GM19351 (cell line): ENCODE data around the gene MYH14.

Experiments
- ATAC-seq: cut with Tn5 transposase; IDR thresholded peaks from one replicate; pipeline ENCODE4 v1.9.1; 2021; ENCODE audit warnings: mild to moderate bottlenecking, moderate library complexity; ENCODE audit not compliant: unreplicated experiment

The MYH14 gene

DNA sequence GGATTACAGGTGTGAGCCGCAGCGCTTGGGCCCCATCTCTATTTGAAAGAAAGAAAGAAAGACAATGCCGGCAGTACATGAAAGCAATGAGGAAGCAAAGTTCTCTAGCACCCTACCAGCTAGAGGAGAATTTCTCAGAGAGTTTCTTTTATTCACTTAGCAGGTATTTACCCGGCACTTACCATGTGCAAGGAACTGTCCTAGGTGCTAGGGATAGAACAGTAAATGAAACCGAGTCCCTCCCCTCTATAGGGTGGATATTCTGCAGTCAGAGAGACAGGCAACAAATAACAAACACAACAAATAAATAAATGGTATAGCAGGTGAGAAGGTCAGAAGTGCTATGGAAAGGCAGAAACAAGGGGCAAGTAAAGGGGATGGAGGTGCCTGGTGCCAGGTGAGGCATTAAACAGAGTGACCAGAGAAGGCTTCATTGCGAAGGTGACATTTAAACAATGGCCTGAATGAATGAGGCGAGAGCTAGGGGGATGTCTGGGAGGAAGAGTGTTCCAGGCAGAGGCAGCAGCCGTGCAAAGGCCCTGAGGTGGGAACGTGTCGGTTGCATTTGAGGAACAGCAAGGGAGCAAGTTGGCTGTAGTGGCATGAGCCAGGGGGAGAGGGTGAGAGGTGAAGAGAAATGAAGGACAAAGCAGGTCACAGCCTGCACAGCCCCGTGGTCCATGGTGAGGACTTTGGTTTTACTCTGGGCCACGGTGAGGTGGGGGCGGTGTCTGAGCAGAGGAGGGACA is 10.8 kb upstream of the MYH14 start:
- ATAC-seq, result no peak

DNA sequence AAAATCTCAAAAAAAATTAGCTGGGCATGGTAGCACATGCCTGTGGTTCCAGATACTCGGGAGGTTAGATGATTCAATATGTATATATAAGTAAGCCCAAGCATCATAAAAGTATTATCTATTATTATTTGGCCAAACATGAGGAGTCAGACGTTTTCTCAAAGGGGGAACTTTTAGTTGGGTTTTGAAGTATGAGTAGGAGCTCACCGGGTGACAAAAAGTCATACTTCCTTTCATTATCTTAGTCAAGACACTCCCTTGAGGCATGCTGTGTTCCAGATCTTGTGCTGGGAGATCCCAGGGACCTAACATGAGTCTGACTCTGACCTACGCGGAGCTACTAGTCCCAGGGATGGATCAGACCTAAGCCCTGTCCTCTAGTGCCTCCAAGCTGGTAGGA is 8.2 kb upstream of the MYH14 start:
- ATAC-seq, result no peak

DNA sequence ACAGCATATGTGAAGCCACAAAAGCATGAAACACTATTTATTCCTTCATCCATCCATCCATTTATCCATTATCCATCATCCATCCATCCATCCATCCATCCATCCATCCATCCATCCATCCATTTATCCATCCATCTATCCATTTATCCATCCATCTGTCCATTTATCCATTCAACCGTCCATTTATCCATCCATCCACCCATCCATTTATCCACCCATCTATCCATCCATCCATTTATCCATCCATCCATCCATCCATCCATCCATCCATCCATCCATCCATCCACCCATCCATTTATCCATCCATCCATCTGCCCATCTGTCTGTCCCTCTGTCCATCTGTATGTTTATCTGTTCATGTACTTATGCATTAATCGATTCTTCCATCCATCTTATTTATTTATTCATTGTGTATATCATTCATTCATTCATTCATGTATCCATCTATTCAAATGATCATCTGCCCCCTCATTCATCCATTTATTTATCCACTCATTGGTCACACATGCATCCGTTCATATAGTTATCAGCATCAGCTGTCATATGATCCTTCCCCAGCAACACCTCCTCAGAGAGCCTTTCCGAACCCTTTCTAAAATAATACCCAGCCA is 7.0 kb upstream of the MYH14 start:
- ATAC-seq, result no peak

DNA sequence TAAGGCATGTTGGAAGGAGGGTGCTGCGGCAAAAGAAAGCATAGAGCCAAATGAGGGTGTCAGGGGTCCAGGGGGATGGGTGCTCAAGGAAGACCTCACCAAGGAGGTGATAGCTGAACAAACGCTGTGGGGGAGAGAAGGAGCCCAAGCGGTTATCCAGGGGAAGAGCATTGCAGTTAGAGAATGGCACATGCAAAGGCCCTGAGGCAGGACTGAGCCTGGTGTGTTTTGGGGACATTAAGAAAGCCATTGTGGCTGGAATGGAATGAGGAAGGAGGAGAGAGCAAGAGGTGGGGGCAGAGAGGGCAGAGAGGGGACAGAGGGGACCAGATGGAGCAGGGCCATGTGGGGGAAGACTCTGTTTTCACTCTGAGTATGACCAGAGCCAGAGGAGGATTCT is 6.1 kb upstream of the MYH14 start:
- no peak for ATAC-seq

DNA sequence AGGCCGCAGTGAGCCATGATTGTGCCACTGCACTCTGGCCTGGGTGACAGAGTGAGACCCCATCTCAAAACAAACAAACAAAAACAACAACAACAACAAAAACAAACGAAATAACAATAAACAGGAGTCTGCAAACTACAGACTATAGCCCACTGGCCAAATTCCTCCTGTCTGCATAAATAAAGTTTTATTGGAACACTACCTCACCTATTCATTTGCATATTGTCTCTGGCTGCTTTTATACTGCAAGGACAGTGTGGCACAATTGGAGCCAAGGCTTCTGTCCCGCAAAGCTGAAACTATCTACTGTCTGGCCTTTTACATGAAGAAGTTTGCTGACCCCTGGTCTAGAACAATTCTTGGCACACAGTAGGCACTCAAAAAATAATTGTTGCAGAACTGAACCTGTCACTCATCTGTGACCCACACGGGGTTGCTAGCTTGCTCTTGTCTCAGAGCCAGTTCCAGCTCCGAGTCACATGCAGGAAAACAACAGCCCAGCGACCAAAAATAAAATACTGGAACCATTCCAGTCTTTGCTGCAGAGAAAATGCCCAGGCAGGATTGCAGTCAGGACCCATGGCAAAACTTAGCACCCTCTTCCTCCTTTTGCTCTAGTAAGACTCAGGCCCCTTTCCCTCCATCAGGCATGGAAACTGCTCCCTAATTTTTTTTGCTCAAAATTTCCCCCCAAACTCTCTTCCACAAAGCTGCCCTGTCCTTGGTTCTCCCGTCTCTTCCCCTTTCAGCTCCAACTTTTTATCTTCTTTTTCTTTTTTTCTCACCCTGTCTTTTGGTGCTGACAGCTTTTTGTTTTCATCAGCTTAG is 4.8 kb upstream of the MYH14 start:
- no peak for ATAC-seq

DNA sequence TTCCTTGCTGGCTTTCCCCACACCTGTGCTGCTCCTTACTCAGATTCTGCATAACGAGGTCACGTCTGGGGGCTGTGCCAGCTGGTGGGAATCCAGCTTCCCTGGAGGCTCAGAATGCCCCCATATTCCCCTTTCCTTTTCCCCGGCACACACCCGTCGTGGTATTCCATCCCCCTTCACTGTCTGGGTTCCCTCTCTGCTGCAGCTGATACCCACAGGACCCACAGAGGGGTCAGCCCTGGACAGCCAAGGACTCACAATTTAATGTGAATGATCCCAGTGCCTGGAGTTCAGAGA is 4.2 kb upstream of the MYH14 start:
- no peak for ATAC-seq

DNA sequence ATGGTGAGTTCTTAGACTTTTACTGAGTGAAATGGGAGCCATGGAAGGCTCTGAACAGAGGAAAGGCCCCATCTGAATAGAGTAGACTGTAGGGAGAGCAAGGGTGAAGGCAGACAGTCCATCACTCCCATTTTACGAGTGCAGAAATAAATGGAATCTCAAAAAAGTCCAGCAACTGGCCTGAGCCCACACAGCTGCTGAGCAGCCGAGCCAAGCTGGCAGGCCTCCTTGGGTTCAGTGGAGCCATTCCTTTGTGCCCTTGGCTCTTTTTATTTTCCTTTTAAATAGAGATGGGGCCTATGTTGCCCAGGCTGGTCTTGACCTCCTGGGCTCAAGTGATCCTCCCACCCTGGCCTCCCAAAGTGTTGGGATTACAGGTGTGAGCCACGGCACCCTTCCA is 1.0 kb upstream of the MYH14 start:
- ATAC-seq, result no peak

DNA sequence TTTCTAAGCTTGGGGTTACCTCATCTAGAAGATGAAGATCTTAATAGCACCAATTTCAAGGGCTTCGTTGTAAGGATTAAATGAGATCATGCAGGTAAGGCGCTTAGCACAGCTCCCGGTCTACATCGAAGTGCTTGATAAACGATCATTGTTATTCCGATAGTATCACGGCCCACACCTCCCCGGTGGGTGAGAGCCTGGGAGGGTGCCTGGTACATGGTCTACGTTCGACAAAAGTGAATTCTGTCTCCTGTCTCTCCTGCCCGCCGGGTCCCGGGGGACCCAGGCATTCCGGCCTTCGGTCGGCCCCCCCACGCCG is 501 bp upstream of the MYH14 start:
- no peak for ATAC-seq

DNA sequence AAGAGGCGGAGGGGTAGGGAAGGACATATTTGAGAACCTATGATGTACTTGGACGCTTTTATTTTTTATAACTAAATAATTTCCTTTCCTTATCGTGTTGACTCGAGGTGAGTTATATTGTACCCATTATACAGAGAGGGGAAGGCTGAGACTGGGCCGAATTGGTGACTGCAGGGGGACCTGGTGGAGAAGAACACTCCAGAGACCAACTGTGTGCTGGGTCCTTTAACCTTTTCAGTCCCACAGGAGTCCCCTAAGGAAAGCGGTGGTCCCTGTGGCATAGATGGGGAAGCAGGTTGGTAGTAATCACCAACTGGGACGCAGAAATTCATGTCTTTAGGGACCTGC is 633 bp downstream of the MYH14 start:
- ATAC-seq, result no peak

DNA sequence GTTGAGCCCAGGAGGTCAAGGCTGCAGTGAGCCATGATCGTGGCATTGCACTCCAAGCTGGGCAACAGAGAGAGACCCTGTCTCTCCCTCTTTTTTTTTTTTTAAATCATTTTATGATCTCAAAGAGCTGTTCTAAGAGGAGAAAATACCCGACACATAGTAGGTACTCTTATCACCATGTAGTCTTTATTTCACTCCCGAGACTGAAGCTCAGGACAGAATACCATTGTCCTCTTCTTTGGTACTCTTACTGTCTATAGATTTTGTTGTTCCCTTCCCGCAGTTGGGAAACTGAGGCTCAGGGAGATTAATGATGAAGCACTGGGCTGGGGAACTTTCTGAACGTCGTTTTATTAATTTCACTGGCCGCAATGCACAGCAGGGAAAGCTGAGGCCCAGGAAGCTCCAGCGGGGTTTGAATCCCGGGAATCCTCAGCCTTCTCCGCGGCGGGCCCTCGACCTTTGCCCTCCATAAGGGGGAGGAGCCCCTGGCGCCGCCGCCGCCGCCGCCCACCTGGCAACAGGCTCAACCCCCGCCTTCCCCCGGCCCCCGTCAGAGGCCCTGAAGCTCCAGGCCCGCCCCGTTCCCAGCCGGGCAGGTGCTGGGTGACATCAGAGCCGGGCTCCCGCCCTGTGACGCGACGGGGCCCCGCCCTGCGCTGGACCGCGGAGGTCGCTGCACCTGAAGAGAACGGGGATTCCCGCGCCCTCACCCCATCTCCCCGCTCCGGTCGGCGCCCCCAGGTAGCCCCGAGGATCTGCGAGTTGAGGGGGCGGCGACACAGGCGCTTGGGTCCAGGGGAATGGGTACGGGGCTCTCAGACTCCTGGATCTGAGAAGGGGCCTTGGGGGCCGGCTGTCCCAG is 1.6 kb downstream of the MYH14 start:
- no peak for ATAC-seq

DNA sequence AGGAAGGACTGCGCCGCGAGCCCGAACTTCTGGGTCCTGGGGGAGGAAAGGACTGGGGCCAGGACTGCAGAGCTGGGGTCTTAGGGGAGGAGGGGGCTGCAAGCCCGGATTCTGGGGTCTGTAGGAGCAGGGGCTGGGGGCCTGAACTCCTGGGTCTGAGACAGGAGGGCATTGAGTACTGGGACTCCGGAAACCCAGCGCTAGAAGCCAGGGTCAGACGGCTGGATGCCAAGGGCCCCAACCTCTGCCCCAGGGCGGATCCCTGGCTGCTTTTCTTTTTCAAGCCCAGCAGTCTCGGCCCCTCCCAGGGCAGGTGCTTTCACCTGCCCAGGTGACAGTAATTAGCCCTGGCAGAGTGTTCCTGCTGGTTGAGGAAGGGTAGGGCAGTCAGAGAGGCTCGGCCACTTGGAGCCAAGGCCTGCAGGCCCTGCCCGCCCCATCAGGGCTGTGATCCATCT is 2.3 kb downstream of the MYH14 start:
- ATAC-seq, result no peak

DNA sequence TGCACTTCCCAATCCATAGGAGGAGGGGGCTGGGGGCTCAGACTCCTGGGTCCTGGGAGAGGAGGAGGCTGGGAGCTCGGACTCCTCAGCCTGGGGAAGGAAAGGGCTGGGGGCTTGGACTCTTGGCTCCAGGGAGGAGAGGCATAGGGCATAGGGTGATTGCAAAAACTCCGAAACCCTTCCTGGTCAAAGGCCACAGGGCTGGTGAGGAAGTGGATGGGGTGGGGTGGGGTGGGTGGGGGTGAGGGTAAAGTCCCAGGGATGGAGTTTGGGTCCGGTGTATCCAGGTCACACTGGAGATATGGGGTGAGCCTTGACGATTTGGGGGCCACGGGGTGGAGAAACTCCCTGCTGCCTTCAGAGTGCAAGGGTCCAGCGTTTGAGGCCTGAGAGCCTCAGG is 2.8 kb downstream of the MYH14 start:
- ATAC-seq, result no peak

DNA sequence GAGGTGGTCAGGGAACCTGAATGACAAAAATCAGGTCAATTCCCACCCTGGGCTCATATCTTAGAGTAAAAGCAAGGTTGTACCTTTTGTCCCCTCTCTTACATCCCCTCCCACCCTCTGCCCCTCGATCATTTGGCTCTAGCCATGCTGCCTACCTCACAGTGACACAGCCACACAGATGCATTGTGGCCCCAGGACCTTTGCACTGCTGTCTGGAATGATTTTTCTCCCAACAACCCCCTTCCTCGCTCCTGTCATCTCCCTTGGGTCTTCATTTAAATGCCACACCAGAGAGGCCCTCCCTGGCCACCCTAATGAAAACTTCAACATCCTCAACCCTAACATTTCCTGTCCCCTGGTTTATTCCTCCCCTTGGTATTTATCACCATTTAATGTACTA is 4.3 kb downstream of the MYH14 start:
- no peak for ATAC-seq

DNA sequence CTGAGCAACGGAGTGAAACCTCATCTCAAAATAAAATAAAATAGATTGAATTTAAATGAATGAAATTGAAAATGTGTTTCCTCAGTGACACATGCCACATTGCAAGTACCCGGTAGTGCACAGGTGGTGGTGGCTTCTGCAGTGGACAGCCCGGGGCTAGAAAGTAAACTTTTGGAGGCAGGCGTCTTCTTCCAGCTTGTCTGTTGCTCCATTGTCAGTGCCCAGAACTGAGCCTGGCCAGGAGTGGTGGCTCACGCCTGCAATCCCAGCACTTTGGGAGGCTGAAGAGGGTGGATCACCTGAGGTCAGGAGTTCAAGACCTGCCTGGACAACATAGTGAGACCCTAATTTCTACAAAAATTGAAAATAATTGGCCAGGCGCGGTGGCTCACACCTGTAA is 5.7 kb downstream of the MYH14 start:
- ATAC-seq, result no peak

DNA sequence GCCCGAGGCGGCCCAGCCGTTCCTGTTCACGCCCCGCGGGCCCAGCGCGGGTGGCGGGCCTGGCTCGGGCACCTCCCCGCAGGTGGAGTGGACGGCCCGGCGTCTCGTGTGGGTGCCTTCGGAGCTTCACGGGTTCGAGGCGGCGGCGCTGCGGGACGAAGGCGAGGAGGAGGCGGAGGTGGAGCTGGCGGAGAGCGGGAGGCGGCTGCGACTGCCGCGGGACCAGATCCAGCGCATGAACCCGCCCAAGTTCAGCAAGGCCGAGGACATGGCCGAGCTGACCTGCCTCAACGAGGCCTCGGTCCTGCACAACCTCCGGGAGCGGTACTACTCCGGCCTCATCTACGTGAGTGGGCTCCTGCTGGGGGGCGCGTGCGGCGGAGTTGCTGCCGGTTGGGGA is 7.0 kb downstream of the MYH14 start:
- no peak for ATAC-seq

DNA sequence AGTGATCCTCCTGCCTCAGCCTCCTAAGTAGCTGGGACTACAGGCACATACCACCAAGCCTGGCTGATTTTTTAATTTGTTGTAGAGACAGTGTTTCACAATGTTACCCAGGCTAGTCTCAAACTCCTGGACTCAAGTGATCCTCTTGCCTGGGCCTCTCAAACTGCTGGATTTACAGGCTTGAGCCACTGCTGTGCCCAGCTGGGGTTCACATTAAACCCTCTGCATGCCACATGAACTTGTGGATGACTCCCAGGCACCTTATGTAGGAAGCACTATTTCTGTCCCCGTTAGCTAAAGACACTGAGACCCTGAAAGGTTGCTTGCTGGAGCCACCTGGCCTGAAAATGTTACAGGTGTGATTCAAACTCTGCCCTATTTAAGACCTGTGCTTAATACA is 10.5 kb downstream of the MYH14 start:
- no peak for ATAC-seq

DNA sequence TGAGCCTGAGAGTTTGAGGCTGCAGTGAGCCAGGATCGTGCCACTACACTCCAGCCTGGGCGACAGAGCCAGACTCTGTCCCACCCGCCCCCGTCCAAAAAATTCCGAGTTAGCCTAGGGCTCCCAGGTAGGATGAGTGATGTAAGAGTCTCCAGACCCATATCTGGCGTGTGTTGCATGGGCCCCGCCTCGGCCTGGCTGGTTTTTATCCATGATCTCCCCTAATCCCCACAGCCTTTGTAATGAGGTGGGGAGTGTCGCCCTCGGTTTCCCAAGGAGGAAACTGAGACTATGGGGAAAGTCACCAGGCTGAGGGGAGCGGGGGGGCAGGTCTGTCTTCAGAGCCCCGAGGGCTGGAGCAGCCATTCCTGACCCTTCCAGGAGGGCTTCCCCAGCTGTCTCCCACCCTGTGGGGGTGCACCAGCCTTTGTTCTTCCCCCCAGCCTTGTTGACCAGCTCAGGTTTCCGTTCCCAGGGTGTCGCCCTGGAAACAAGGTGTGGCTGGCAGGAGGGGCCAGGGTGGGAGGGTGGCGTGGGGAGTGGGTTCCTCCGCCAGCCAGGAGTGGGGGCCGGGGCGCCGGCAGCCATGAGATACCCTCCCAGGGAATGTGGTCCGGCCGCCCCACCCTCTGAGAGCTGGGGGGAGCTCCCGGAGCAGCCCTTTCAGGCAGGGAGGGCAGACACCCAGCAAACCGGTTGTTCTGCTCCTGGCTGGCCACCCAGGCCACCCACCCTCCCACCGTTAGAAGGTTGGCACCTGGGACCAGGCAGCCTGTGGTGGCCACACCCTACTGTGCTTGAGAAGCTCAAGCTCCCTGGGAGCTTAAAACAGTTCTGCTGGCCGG is 11.5 kb downstream of the MYH14 start:
- no peak for ATAC-seq

DNA sequence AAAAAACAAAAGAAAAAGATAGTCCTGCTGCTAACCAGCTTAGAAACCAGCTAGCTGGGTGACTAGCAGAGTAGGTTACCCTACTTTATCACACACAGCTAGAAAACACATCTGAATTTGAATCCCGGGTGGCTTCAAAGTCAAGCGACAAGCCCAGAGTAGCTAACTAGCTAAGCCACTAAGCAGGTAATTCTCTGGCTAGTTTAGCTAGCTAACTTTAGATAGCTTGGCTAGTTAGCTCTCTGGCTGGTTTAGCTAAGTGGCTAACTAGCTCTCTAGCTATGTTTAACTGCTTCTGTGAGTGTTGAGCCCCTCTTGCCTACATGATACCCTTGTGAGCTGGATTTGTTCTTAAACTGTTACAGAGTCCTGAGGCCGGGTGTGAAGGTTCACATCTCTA is 12.4 kb downstream of the MYH14 start:
- ATAC-seq, result no peak

DNA sequence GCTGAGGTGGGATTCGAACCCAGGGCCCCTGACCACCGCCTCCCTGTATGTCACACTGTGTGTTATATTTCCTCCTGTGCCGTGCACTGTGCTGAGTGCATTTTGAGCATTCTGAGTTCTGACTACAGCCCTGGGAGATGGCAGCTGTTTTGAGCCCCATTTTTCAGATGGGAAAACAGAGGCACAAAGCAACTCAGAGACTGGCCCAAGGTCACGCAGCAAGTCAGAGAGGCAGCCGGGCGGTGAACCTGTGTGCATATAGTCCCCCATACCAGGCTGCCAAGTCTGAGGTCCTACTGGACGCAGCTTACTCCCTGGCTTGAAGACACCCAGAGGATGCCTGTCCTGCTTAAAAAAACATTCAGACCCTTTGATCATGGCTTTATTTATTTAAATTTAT is 17.7 kb downstream of the MYH14 start:
- no peak for ATAC-seq

DNA sequence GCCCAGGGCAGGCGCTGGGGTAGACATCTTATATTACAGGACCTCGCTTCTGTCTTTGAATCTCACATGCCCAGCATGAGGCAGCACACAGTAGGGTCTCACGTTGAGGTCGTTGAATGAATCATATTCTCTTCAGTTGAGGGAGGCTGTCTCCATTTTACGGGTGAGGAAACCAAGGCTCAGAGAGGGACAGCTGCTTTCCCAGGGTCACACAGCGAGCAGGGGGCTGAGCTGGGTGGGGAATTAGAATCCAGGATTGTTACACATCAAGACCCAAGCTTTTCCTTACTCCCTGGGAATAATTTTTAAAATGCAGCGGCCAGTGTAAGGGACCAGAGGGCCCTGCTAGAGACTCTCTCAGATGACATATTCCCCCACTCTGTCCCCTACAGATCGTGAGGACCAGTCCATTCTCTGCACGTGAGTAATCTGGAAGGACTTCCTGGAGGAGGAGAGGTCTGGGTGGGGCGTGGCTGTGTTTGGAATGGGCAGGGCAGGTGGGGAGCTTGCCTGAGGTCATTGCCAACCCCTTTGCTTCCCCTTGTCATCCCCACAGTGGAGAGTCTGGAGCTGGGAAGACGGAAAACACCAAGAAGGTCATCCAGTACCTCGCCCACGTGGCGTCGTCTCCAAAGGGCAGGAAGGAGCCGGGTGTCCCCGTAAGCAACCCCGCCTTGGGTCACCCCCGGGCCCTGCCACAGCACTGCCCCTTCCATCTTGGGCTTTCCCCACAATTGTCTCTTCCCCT is 19.4 kb downstream of the MYH14 start:
- ATAC-seq, result no peak
